ENCODE measurements around the gene SPEG.

DNA sequence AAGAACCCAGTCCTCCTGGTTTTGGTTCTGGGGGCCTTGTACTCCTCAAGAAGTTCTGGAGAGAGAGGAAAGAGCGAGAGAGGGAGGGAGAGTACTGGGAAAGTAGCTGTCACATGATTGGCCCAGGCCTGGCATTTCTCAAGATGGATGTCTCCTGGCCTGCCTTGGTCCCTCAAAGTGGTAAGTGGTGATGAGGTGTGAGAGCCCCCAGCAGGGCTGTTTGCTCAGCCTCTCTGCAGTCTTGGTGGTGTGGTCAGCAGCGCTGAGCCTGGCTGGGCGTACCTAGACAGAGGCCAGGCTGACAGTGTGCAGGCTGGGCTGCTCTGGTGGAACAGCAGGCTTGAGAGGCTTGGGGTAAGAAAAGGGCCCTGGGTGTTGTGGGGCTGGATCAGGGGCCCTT is 2.5 kb downstream of the SPEG start:
- TF ChIP-seq PHF8 (conservative IDR thresholded peaks at IDR 0.05; ENCODE audit: low read depth, low read length) (no peak), SRF (IDR thresholded peaks at IDR 0.05; ENCODE audit: low read depth, low read length) (no peak), SP2 (IDR thresholded peaks at IDR 0.05; ENCODE audit: low read length) (no peak), JUND (IDR thresholded peaks at IDR 0.05; ENCODE audit: low read length) (no peak), ATF3 (IDR thresholded peaks at IDR 0.05; ENCODE audit: insufficient read depth, low read depth, low read length) (no peak), POLR2AphosphoS5 (IDR thresholded peaks at IDR 0.05; ENCODE audit: low read depth, low read length) (no peak), POLR2A (IDR thresholded peaks at IDR 0.05; ENCODE audit: control extremely low read depth in 1 of 2, low read depth in 2 of 2, low read length in 2 of 2) (no peak)
- TF ChIP-seq, protein P1, sequence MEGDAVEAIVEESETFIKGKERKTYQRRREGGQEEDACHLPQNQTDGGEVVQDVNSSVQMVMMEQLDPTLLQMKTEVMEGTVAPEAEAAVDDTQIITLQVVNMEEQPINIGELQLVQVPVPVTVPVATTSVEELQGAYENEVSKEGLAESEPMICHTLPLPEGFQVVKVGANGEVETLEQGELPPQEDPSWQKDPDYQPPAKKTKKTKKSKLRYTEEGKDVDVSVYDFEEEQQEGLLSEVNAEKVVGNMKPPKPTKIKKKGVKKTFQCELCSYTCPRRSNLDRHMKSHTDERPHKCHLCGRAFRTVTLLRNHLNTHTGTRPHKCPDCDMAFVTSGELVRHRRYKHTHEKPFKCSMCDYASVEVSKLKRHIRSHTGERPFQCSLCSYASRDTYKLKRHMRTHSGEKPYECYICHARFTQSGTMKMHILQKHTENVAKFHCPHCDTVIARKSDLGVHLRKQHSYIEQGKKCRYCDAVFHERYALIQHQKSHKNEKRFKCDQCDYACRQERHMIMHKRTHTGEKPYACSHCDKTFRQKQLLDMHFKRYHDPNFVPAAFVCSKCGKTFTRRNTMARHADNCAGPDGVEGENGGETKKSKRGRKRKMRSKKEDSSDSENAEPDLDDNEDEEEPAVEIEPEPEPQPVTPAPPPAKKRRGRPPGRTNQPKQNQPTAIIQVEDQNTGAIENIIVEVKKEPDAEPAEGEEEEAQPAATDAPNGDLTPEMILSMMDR (IDR thresholded peaks at IDR 0.05; ENCODE audit: control extremely low read depth in 1 of 3, insufficient read depth in 1 of 3, low read depth in 1 of 3, low read length in 3 of 3), result no peak
